ENCODE data around the gene OPA1.

DNA sequence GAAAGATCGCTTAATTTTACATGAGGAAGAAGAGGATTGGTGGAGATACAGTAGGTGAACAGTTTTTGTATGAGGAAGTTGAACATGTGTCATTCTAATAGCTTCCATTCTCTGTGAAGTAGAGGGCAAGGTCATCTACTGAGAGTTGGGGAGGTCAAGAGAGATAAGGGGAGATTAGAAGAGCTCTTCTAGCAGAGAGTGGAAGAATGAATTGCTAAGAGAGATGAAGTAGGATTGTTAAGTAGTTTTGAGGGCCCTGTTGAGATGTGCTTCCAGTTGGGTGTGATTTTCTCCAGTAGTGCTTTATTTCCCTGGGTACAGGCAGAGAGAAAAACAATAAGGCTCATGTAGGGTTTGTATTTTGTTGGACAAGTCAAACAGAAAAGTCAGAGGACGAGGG lies 5.2 kb downstream of the OPA1 start:
- TF ChIP-seq KLF15 (CRISPR knock-in tag; IDR thresholded peaks at IDR 0.05; ENCODE audit: borderline replicate concordance) (no peak), TEAD2 (CRISPR knock-in tag; IDR thresholded peaks at IDR 0.05) (no peak), EP300 (IDR thresholded peaks at IDR 0.05; ENCODE audit: low read depth in 2 of 2, low read length in 2 of 2) (no peak), EP300 (CRISPR knock-in tag; IDR thresholded peaks at IDR 0.05; ENCODE audit: borderline replicate concordance) (no peak), ZNF260 (CRISPR knock-in tag; IDR thresholded peaks at IDR 0.05; ENCODE audit: borderline replicate concordance, low read depth) (no peak), MLLT10 (CRISPR knock-in tag; IDR thresholded peaks at IDR 0.05) (no peak), TAF1 (CRISPR knock-in tag; IDR thresholded peaks at IDR 0.05) (no peak), MZF1 (CRISPR knock-in tag; IDR thresholded peaks at IDR 0.05; ENCODE audit: borderline replicate concordance) (no peak), KDM1A (CRISPR knock-in tag; IDR thresholded peaks at IDR 0.05) (no peak)
